ENCODE data around the gene FGD2.
A peak's percentile ranks its signal among the peaks of the same experiment; 100 is the strongest.

FGD2 gene

DNA sequence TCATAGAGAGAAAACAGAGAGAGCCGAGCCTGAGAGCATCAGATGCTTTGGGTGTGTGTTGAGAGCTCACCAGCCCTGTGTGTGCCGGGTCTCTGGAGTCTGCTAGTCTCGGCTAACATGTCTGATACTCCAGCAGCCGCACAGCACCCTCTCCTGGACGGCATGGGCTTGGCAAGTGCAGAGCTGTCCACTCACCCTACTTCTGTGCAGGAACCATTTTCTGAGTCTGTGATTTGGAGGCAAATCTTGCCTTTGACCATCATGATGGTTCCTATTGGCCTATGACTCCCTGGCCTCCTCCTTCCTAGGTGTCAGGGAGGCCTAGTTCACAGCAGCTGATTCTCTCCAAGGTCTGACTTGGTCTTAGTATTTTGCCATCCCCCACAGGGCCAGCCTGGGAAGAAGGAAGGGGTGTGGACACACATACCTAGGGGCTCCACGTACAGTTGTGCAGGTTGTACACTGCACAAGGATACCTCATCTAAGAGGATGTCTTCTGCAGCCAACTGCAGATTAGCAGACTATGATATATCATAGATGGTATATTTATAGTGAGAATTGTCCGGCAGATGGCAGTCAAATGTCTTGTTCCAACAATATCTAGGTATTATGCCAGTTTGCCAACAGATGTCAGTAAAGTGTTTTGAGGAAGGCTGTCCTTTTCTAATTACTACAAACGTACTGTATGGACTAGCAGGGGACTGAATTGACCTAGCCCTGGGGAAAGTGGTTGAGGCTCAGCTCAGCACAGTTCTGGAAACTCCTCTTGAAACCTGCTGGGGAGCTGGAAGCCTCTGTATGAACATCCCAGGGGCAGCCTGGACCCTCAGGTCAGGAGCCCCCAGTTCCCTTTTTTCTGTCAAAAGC is 13.0 kb downstream of the FGD2 start:
- DNase-seq, result peak; percentile 91

DNA sequence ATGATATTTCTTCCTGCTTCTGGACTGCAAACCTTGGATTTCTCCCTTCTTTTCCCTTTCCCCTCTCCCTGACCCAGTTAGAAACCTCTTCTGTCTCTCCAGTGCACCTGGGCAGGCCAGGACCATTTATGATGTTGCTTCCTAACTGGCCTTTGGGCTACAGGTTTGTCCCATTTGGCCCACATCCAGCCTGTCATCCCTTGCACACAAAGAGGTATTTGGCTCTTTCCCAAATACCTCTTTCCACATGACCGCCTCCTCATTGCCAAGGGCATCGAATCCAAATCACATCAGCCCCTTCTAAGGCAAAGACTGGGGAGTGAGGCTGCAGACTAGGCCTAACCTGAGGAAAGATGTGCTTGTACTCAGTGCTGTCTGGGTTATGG is 13.6 kb downstream of the FGD2 start:
- DNase-seq, result no peak

DNA sequence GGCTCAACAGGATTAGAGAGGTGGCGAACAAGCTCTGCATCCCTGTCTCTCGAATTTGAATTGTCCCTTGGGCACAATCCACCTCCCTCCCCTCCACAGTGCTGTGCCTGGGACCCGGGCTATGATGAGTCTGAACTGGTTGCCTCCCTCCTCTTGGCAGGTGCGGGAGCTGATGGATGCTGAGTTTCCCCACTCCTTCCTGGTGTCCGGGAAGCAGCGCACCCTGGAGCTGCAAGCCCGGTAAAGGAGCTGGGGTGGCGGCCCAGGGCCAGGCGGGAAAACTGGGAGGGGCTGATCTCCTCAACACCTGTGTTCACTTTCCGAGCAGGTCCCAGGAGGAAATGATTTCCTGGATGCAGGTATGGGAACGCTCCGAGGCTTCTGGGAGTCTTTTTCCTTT is 14.9 kb downstream of the FGD2 start:
- DNase-seq, result no peak

DNA sequence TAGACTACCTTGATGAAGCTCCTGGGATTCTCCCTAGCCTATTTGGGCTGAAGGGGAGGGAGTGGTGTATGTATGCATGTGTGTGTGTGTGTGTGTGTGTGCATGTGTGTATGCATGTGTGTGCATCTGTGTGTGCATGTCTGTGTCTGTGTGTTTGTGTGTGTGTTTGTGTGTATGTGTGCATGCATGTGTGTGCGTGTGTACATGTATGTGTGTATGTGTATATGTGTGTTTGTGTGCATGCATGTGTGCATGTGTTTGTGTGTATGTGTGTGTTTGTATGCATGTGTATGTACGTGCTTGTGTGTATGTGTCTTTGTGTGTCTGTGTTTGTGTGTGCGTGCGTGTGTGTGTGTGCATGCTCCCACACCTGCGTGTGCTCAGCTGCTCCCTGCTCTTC is 15.4 kb downstream of the FGD2 start:
- DNase-seq, result no peak

DNA sequence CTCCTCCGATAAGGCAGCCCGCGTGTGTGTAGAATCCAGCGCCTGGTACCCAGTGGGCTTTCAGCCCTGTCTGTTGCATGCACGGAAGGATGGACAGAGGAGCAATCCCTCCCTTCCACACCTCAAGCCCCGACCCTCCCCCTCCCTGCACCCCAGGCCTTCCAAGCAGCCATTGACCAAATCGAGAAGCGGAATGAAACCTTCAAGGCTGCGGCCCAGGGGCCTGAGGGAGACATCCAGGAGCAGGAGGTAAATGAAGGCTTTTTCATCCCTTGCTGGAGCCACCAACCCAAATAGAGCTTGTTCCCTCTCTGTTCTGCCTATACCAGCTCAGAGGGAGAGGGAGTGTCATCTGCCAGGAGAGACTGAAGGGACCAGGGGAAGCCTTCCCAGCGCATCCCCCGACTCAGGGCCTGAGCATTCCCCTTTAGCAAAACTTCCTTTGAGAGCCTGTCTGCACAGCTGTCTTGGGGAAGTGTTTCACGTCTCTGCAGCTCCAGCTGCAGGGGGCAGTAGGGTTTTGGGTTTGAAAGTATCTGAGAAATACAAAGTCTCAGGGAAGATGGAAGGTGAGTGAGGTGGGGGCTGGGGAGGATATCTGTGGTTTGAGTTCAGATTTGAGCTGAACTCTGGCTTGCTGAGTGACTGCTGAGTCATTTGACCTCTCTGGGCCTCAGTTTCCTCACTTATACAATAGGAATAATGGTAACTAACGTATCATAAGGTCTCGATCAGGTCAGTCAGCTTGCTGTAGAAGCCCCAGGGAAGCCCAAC is 16.1 kb downstream of the FGD2 start:
- peak; percentile 70 for DNase-seq

DNA sequence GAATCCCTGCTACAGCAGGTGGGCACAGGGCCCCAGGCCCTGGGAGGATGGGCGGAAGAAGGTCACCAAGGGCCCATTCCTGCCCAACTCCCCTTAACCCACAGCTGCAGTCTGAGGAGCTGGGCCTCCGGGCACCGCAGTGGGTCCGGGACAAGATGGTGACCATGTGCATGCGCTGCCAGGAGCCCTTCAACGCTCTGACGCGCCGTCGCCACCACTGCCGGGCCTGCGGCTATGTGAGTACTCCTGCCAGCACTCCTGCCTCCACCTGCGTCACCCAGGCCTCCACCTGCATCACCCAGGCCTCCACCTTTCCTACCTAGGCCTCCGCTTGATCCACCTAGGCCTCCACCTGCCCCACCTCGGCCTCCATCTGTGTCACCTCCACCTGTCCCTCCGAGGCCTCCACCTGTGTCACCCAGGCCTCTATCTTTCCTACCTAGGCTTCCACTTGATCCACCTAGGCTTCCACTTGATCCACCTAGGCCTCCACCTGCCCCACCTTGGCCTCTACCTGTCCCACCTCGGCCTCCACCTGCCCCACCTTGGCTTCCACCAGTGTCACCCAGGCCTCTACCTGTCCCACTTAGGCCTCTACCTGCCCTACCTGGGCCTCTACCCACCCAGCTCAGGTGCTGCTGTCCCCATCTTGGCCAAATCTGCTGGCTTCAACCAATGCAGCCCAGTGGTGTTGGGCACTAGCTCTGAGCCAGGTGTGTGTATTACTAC is 16.8 kb downstream of the FGD2 start:
- DNase-seq, result no peak

DNA sequence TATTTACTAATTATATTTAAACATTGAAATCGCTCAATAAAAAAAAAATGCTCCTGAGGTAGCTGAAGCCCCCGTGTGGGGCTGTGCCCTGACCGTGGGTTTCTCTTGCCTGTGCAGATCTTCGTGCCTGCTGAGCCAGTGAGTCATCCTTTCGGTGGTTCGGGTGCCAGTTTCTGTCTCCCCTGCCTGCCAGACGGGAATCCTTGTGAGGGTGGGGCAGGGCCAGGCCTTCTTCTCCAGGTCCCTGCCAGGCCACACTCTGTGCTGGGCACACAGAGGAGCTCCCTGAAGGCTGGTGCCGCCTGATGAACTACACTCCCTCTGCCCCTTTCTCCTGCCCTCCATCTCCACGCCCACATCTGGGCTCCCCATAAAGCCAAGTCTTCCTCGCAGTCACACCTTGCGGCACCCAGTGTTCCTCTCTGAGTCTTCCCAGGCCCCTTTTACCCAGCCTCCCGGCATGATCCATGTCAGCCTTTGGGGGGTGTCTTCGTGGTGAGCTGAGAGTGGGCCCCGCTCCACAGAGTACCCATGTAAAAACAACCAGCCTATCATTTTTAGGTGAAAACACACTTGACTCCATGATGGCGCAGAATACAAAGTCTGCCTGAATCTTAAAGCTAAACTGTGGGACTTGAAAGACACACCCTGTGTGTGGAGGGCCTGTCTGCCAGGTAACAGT is 19.3 kb downstream of the FGD2 start:
- peak; percentile 75 for DNase-seq

DNA sequence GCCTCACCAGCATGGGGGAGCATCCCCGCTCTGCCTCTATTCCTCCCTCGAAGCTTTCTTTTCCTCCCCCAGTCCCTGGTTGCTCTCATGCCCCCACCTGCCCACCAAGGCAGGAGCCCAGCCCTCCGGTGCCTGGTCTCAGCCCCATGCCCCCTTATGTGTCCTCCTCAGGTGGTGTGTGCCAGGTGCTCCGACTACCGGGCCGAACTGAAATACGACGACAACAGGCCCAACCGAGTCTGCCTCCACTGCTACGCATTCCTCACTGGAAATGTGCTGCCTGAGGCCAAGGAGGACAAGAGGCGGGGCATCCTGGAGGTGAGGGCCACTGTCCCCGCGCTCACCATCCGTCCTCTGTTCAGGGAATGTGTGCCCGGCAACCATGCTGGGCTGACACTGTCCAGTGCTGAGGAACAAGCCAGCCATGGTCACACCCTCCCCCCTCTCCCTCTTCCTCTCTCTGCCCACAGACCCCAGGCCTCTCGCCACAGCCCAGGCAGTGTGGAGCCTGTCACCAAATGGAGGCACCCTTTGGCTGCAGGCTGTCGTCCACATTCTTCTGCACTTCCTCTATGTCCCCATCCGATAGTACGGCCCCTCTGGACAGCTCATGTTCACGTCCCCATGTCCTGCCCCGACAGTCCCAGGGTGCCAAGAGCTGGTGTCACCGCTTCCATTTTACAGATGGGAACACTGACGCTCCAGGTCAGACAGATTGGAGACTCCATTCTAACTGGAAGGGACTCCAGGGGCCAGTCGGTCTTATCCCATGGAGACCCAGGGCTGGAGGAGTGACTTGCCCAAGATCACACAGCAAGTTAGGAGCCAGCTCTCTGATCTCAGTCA is 20.4 kb downstream of the FGD2 start:
- no peak for DNase-seq

DNA sequence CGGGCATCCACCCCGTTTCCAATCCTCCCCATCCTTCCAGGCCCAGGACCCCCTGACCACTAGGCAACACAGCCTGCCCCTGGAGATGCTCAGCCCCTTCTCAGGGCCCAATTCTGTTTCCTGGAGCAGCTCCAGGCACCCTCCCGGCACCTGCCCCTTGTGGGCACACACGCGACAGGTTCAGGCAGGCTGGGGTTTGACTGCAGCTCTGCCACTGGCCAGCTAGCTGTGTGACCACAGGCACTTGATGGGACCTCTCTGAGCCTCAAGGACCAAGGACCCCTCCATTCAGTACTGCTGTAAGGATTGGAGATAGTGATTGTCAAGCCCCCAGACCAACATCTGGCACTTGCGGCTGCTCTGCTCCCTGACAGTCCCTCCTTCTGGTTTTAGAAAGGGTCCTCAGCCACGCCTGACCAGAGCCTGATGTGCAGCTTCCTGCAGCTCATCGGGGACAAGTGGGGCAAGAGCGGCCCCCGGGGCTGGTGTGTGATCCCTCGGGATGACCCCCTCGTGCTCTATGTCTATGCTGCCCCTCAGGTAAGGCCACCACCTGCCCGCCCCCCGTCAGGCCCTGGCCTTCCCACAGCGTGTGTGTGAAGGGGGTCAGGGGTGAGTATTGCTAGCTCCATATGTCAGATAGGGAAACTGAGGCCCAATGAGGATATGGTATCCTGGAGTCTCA is 21.7 kb downstream of the FGD2 start:
- no peak for DNase-seq

DNA sequence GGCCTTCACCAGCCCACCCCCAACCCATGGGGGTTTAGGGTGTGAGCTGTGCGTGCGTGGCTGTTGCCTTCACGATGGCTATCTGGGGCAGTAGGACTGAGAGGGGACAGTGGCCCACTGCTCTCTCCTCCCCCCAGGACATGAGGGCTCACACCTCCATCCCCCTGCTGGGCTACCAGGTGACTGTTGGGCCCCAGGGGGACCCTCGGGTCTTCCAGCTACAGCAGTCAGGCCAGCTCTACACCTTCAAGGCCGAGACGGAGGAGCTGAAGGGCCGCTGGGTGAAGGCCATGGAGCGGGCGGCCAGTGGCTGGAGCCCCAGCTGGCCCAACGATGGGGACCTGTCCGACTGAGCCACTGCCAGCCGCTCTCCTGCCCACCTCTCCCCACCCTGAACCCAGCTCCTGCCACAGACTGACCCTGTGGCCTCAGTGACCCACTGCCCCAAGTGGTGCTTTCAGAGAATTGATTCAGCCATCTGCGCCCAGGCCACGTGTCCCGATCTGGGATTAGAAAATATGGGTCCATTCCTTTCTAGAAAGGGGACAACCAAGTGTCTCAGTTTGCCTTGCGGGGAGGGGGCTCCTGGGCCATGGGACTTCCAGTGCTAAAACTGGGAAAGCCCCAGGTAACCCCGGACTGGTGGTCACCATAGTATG is 22.5 kb downstream of the FGD2 start:
- DNase-seq, result no peak

DNA sequence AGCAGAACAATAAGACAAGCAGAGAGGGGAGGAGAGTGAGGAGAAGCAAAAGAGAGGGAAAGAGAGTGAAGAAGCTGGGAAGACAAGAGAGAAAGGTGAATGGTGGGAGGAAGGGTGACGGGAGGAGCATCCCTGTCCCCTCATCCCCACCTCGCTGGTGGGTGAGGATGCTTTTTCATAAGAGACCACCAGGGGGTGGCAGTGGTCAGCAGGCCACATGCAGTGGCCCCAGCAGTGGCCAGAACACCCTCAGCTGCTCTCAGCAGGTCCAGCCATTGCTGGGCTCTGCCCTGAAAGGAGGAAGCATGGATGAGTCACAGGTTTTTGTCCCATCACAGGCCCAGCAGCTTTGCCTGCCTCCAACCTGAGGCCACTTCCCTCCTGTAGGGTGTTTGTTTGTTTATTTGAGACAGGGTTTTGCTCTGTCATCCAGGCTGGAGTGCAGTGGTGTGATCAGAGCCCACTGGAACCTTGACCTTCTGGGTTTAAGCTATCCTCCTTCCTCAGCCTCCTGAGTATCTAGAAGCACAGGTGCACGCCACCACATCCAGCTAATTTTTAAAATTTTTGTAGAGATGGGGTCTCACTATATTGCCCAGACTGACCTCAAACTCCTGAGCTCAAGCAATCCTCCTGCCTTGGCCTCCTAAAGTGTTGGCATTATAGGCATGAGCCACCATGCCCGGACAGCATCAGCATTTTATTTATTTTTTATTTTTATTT is 24.0 kb downstream of the FGD2 start:
- peak; percentile 44 for DNase-seq

DNA sequence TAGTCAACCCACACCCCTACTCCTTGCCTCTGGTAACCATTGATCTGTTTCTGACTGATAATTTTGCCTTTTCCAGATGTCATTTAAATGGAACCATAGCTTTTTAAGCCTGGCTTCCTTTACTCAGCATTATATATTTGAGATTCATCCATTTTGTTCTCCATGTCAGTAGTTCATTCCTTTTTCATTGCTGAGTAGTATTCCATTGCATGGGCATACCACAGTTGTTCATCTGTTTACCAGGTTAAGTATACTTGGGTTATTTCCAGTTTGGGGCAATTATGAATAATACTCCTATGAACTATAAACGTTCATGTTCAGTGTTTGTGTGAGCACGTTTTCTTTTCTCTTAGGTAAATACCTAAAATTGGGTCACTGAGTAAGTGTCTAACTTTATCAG is 25.1 kb downstream of the FGD2 start:
- no peak for DNase-seq

DNA sequence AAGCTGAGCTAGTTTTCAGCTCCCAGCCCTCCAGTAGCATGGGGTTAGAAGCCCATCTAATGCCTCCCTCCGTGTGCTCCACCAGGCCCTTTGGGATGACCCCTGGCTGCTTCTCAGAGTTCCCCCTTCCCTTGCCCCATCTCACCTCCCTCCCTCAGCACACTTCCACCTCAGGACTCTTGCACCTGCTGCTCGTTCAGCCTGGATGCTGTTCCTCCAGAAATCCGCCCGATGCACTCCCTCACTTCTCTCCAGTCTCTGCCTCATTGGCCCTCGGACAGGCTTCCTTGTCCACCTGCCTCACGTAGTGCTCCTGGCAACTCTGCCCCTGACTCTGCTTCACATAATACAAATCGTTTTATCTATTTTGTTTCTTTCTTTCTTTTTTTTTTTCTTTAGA is 26.8 kb downstream of the FGD2 start:
- DNase-seq, result no peak

DNA sequence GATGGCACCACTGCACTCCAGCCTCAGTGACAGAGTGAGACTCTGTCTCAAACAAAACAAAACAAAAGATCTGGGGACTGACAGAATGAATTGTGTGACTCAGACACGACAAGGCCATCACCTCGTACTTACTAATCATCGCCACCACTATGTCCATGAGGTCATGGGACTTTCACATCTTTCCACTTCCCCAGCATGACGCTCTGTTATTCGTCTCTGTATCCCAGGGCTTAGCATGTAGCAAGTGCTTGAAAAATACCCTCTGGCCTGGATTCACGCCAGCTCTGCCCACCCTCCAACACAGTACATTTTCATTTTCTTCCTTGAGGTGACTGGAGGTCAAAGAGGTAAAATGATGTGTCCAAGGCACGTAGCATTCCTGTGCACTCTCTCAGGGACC is 27.8 kb downstream of the FGD2 start:
- peak; percentile 57 for DNase-seq

DNA sequence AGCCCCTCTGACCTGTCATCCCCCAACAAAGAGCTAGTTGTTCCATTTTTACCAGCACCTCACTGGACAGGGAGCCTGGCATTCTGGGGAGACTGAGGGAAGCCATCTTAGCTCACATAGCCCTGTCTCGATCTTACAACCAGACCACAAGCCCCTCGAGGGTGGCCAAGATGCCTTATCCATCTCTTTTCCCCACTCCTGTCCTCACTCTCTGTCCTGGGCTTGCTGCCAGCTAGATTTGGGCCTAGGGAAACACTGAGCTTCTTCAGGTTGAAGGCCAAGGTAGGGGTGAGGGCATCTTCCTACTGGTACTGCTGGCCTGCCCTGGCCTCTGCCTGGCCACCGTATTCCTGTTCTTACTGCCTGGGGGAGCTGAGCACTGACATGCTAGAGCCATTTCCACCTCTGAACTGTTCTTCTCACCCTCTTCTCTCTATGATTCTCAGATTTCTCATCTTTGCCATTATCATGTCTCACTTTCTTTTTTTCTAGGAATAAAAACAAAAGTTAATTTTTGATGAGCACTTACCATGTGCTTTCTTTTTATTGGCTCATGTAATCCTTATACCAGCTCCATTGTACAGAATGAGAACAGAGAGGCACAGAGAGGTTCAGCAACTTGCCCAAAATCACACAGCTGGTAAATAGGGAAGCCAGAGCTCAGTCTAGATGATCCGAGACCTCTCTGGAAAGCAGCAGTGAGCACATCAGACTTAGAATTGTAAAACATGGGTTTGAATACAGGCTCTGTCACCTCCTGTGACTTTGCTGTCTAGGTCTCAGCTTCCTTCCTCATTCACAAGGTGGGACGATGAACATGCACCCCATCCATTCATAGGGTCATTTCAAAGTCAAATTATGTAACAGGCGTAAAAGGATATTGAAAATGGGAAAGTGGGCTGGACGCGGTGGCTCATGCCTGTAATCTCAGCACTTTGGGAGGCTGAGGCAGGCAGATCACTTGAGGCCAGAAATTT is 28.7 kb downstream of the FGD2 start:
- DNase-seq, result no peak

DNA sequence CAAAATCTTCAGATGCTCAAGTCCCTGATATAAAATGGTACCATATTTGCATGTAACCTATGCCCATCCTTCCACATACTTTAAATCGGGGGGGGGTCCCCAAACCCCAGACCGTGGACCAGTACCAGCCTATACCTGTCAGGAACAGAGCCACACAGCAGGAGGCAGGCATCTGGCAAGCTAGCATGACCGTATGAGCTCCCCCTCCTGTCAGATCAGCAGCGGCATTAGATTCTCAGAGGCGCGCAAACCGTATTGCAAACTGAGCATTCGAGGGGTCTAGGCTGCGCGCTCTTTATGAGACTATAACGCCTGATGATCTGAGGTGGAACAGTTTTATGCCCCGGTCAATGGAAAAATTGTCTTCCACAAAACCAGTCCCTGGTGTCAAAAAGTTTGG is 30.7 kb downstream of the FGD2 start:
- DNase-seq, result no peak

DNA sequence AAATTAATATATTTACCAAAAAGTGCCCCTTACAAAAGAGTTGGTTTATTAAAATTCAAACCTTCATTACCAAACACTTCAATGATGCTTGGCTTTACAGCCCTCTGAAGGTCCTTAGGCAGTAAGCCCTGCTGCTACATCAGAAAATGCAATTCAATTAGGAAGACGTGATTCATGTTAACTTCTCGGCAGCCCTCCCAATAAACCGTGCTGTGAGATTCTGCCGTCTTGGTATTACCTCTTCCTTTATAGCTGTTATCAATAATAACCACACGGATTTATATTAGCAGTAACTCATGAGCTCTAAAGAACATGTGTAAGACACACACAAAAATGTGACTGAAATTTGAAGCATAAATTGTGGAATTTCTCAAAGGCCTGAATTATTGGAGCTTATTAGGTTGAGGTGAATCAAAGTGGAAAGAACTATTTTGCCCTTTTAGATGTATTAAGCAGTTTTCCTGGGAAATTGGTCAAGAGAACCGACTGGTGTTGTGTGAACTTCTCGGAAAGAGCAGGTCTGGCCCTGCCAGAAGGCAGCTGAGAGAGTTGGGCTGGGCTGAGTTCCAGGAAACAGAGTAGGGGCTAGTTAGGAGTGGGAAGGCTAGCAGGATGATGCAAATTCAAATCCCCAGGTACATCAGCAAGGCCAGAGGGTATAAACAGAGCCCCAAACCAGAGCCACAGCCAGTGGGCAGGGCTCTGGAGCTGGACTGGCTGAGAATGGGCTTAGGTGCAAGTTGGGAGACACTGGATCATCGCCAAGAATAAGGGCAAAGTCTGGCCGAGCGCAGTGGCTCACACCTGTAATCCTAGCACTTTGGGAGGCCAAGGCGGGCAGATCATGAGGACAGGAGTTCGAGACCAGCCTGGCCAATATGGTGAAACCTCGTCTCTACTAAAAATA is 33.1 kb downstream of the FGD2 start:
- no peak for DNase-seq

DNA sequence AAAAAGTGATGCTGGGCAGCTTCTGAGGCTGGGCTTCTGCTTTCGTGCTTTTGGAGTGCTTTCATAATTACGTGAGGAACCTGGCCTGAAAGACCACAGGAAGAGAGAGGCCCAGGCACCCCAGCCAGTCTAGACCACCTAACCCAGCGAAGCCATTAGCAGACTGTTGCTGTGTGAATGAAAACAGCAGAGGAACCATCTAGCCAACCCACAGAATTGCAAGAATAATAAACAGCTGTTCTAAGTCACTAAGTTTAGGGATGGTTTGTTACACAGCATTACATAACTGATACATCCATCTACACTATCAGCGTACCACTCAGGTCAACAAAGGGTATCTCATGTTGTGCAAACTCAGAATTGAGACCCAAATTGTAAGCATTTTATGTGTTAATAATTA is 34.5 kb downstream of the FGD2 start:
- no peak for DNase-seq

Measured in activated naive CD4-positive, alpha-beta T cell treated with Interleukin-2 at 50 U/mL for 16 hours (primary cell).